GM10266 (cell line): ENCODE results near the gene MGAT4A.

Experiments used
- DNase-seq: peaks from one replicate; pipeline ENCODE4 v3.0.0; 2012; ENCODE audit errors: extremely low spot score
- CTCF ChIP-seq: IDR thresholded peaks from 2 replicates; pipeline ENCODE4 v1.5.1; 2012; ENCODE audit warnings: mild to moderate bottlenecking, low read depth; ENCODE audit not compliant: control insufficient read depth, insufficient read depth; ENCODE audit errors: missing control alignments

MGAT4A gene

DNA sequence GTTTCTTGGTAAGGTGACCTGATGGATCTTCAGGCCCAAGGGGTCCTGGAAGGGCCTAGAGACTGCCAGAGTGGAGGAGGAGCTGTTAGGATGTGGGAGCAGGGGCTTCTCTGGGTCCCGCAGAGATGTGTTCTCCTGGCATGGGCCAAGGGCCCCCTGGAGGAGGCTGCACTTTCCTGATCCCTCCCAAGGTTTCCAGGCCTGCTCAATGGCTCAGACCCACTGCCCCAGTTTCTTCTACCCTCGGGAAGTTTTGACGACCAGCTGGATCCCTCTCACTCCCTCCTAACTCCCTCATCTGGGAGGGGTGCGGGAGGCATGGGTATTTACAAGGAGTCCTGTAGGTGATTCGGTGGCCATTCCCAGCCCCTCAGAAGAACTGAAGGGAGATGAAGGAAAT is 158.7 kb downstream of the MGAT4A start:
- DNase-seq: no peak
- no peak for TF ChIP-seq CTCF

DNA sequence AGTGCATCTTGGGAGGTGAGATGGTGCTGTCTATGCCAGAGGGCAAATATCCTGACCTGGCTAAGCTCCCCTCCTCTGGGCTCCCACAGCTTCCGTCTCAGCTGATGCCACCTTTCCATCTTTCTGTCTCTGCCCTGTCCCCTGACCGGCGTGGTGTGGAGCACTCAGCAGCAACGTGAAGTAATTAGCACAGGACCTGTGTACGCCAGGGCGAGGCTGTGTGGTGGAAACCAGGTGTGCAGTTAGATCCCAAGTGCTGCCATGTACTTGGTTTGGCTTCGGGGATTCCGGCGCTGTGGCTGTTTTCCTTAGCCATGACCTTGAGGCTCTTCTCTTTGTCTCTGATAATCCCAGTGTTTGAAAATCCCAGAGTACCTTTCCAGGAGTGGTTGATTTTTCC is 159.1 kb downstream of the MGAT4A start:
- TF ChIP-seq CTCF: no peak

DNA sequence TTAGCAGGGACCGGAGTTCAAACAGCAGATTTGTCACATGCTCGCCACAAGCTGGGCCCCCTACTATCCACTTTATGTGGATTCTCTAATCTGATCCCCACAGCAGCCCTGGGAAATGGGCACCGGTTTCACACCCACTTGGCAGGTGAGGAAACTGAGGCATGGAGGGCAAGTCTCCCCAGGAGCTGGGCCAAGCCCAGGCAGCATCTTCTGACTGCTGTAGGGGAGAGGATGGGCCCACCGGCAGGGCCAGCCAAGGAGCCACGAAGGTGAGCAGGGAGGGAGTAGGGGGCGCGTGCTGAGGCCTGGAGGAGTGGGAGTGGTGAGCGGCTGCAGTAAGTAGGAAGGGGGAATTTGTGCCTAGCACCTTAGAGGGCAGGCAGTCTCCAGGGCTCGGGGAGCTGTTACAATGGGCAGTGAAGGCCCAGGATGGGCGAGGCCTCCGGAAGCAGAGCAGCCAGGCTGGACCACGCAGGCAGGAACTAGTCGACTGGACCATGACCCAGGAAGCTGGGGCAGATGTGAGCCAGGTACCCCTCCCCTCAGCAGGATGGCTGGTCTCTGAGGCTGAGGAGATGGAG is 159.7 kb downstream of the MGAT4A start:
- DNase-seq: no peak
- TF ChIP-seq CTCF: no peak

More for the DNA sequence above, 159.1 kb downstream of the MGAT4A start:
- DNase-seq: no peak

GRCh38 chr2:98570356-98570755 is 160.6 kb downstream of the MGAT4A start:
- DNase-seq: no peak
- TF ChIP-seq CTCF: no peak

DNA sequence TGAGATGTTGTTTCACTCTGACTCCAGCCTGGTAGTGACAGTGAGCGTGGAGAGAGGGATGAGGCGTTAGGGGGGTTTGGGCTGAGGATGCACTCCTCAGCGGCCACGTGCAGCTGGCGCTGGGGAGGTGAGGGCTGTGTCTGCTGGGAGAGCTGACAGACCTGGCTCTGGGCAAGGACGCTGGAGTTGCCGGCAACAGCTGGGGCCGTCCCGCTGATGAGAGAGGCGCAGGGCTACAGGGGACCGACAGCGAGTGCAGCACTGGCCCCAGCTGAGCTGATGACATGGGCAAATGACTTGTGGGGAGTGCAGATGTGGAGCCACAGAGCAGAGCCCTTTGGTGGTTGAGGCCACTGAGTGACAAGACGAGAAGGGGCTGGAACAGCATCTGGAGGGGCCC is 161.0 kb downstream of the MGAT4A start:
- no peak for DNase-seq
- no peak for TF ChIP-seq CTCF

DNA sequence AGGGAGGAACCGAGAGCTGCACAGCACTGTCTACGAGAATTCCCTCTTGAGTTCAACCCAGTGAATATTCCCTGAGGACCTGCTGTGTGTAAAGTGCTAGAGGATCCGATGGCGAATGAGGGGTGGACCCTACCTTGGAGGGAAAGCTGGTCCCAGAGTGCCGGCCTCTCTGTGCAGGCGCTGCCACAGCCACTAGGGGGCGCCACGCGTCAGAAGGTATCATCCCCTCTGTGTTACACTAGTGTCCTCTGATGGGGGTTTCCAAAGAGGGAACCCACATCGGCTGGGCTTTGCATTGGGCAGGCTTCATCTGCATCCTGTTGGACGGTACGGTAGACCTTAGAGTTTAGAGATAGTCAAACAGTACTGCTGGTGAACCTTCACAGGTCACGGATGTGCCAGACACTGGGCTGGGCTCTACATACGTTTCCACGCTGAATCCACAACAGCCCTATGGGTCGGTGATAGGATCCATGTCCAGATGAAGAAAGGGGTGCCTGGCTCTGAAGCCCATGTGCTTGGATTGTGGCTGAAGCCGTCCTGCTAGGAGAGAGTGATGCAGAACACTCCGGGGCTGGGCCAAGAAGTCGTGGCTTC is 161.6 kb downstream of the MGAT4A start:
- TF ChIP-seq CTCF: peak; percentile 86
- DNase-seq: peak; percentile 81
